GM12878 (cell line): ENCODE measurements around the gene LRRC2. TPM values are rescaled to one million over a fixed set of nuclear protein-coding genes. Genes with fewer than 3 reads are reported as not detected.

Source experiments
- ATAC-seq: fragments of 200-7000 bp; cut with Tn5 transposase; 3 replicates; pipeline ENCODE4 v1.9.1; 2020; ENCODE audit warnings: mild to moderate bottlenecking, moderate library complexity
- BruUV-seq: library from RNA; stranded (reverse); fragments of 400-500 nt; replicated peaks from 2 replicates; lab custom pipeline; 2021; lab: Mats Ljungman, UMichigan
- CTCF ChIA-PET: fragments of 300-600 bp; sonication (Branson Sonifier 250); formaldehyde crosslinking; extraction: SDS; loops from one replicate; lab custom pipeline; 2021; ENCODE audit warnings: inconsistent platforms; lab: Yijun Ruan, JAX
- POLR2A ChIA-PET: fragments of 350-600 bp; formaldehyde crosslinking; extraction: SDS; loops from one replicate; lab custom pipeline; 2021; ENCODE audit warnings: inconsistent platforms; lab: Charles Lee
- RAD21 ChIA-PET: fragments of 300-600 bp; sonication (Branson Sonifier 250); formaldehyde crosslinking; loops from one replicate; lab custom pipeline; 2023; ENCODE audit warnings: antibody characterized with exemption; ENCODE audit not compliant: unreplicated experiment; lab: Charles Lee
- SMC1A ChIA-PET: fragments of 300-600 bp; sonication (Branson Sonifier 250); formaldehyde crosslinking; loops from one replicate; lab custom pipeline; 2023; ENCODE audit not compliant: unreplicated experiment, uncharacterized antibody; lab: Charles Lee
- DNase-seq: peaks from one replicate; pipeline ENCODE4 v3.0.0-alpha.2; 2011; ENCODE audit warnings: low read depth, low spot score
- FAIRE-seq: peaks from 3 replicates; lab custom pipeline; 2011; peaks lifted over from hg19 to GRCh38; lab: Jason Lieb, UNC
- H2AFZ ChIP-seq: 2 replicates; pipeline ENCODE4 v1.6.0; 2011; ENCODE audit warnings: low read depth, low read length, control low read depth; ENCODE audit not compliant: control insufficient read depth
- H3K27ac ChIP-seq: 2 replicates; pipeline ENCODE4 v1.5.1; 2011; ENCODE audit warnings: control low read depth; ENCODE audit not compliant: control insufficient read depth, insufficient read depth
- H3K27me3 ChIP-seq, 2 experiments: replicated peaks in 1 of 2; 2 replicates each; pipeline versions ENCODE4 v1.6.0 to v1.6.1; 2011; ENCODE audit warnings: low read length in 1 of 2; ENCODE audit not compliant: control insufficient read depth in 2 of 2, insufficient read depth in 2 of 2
- H3K36me3 ChIP-seq, 2 experiments: 2 replicates each; pipeline ENCODE4 v1.5.1; 2011; ENCODE audit warnings: low read length in 1 of 2; ENCODE audit not compliant: control insufficient read depth in 2 of 2, insufficient read depth in 2 of 2
- H3K4me1 ChIP-seq: 2 replicates; pipeline ENCODE4 v1.6.1; 2011; ENCODE audit warnings: mild to moderate bottlenecking, low read length, moderate library complexity, mixed read lengths; ENCODE audit not compliant: control insufficient read depth, insufficient read depth
- H3K4me2 ChIP-seq: 2 replicates; pipeline ENCODE4 v1.6.0; 2011; ENCODE audit warnings: control low read depth; ENCODE audit not compliant: control insufficient read depth, insufficient read depth
- H3K4me3 ChIP-seq: fragments of 200-600 bp; sonication (generic); 2 replicates; pipeline ENCODE4 v1.5.1; 2016
- H3K79me2 ChIP-seq: 2 replicates; pipeline ENCODE4 v1.6.0; 2011; ENCODE audit warnings: low read length; ENCODE audit not compliant: control insufficient read depth, insufficient read depth
- H3K9ac ChIP-seq: 2 replicates; pipeline ENCODE4 v1.8.0; 2011; ENCODE audit warnings: low read length, control low read depth, mixed read lengths; ENCODE audit not compliant: control insufficient read depth, insufficient read depth
- H3K9me3 ChIP-seq: replicated peaks from 3 replicates; pipeline ENCODE4 v1.5.1; 2011; ENCODE audit warnings: mild to moderate bottlenecking, low read length; ENCODE audit not compliant: control insufficient read depth, insufficient read depth
- H4K20me1 ChIP-seq: 2 replicates; pipeline ENCODE4 v1.6.0; 2011; ENCODE audit not compliant: control insufficient read depth, insufficient read depth
- CBX3 ChIP-seq: fragments of 200-600 bp; sonication (generic); IDR thresholded peaks from 2 replicates; pipeline ENCODE4 v1.6.1; 2016; ENCODE audit warnings: low read depth, borderline replicate concordance
- NFXL1 ChIP-seq: fragments of 450-650 bp; IDR thresholded peaks from 2 replicates; pipeline ENCODE4 v1.6.1; 2017; ENCODE audit warnings: antibody characterized with exemption, mild to moderate bottlenecking, borderline replicate concordance
- NR2F1 ChIP-seq: fragments of 450-650 bp; conservative IDR thresholded peaks from 2 replicates; pipeline ENCODE4 v1.6.1; 2017; ENCODE audit warnings: mild to moderate bottlenecking
- POLR2A ChIP-seq: IDR thresholded peaks from 2 replicates; pipeline ENCODE4 v1.6.1; 2011; ENCODE audit warnings: low read depth, mild to moderate bottlenecking, low read length
- TAF1 ChIP-seq: IDR thresholded peaks from 2 replicates; pipeline ENCODE4 v1.6.1; 2011; ENCODE audit warnings: mild to moderate bottlenecking, low read depth, low read length, borderline replicate concordance
- WRNIP1 ChIP-seq: IDR thresholded peaks from 2 replicates; pipeline ENCODE4 v1.6.1; 2011; ENCODE audit warnings: low read depth, low read length, improper control_type of control experiment, borderline replicate concordance
- ZNF274 ChIP-seq: IDR thresholded peaks from one replicate; pipeline ENCODE4 v1.8.0; 2011; ENCODE audit not compliant: insufficient read length, insufficient read depth
- WGBS: methylation state at CpG from one replicate; pipeline ENCODE4 v1.1.6; 2016; ENCODE audit warnings: low lambda C conversion rate; ENCODE audit not compliant: insufficient replicate concordance, insufficient coverage; ENCODE audit errors: missing lambda C conversion rate; 5-methylcytosine and 5-hydroxymethylcytosine counted together
- in situ Hi-C: fragments of 300-500 bp; cut with MboI; formaldehyde crosslinking; loops from 9 replicates; pipeline ENCODE4 v1.14.3; 2018; ENCODE audit warnings: mixed read lengths
- intact Hi-C: fragments of 100-400 bp; cut with micrococcal nuclease; formaldehyde crosslinking; loops from one replicate; pipeline ENCODE4 v1.14.2; 2022; ENCODE audit not compliant: unreplicated experiment
- polyA plus RNA-seq, 11 experiments: library from polyadenylated mRNA; depleted of rRNA in 4 of 11; unstranded in 6 of 11; stranded (reverse) in 5 of 11; fragments of >200 nt; fragmentation: Nextera tagmentation in 4 of 11; fragmentation: Illumina TruSeq in 1 of 11; extraction: Ambion mirVana in 4 of 11; extraction: Trizol in 1 of 11; gene quantifications; 1 replicate in 1 of 11; 2 replicates in 10 of 11; pipeline versions ENCODE4 v1.2.1 to v1.2.3, GENCODE V29; 2011 to 2016; ENCODE audit warnings: inconsistent platforms in 2 of 11, missing spikeins in 2 of 11, low read depth in 1 of 11
- total RNA-seq, 4 experiments: library from RNA; depleted of rRNA in 3 of 4; stranded (reverse); fragments of >200 nt in 3 of 4; fragmentation: Illumina TruSeq in 1 of 4; extraction: Trizol in 1 of 4; gene quantifications; 2 replicates each; pipeline versions ENCODE4 v1.2.1 to v1.2.3, GENCODE V29; 2013 to 2021
- TF ChIP-seq, protein P1 (sequence below): fragments of 450-650 bp; IDR thresholded peaks from 2 replicates; pipeline ENCODE4 v1.6.1; 2018; ENCODE audit warnings: mild to moderate bottlenecking, low read depth, moderate library complexity; ENCODE audit not compliant: partially characterized antibody
- TF ChIP-seq, protein P2 (sequence below): fragments of 450-650 bp; formaldehyde crosslinking; IDR thresholded peaks from 2 replicates; pipeline ENCODE4 v1.5.0; 2022; ENCODE audit warnings: mild to moderate bottlenecking, missing genetic modification characterization
- TF ChIP-seq, protein P3 (sequence below): fragments of 450-650 bp; IDR thresholded peaks from 2 replicates; pipeline ENCODE4 v1.6.1; 2018; ENCODE audit warnings: borderline replicate concordance, mild to moderate bottlenecking; ENCODE audit not compliant: partially characterized antibody
- TF ChIP-seq, protein P4 (sequence below): IDR thresholded peaks from 2 replicates; pipeline ENCODE4 v1.6.1; 2011; ENCODE audit warnings: borderline replicate concordance, low read depth, mild to moderate bottlenecking, moderate library complexity, low read length; ENCODE audit not compliant: insufficient read depth, poor library complexity, severe bottlenecking

The LRRC2 gene
- total and polyA plus RNA-seq, 10 of the 15 experiments (the other 5 are each of a cell fraction or from before 2014, with no cell fraction given) = not detected

DNA sequence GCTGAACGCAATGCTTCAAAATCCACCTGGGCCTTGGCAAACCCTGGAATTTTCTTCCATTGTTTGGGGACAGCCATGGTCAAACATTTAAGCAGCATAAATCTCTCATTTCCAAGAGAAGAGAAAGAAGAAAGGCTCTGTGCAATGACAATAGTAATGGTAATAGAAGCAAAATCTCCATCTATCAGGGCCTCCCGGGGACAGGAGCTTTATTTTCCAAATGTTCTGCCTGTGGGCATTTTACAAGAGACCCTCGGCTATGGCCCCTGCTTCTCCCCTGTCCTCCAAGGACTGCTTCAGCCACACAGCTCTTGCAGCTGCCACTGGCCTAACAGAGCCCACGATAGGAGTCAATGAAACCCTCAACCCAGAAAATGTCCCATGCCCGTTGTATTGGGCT, 33.5 kb upstream of the LRRC2 start:
- no peak overlapping the region for H3K9ac ChIP-seq
- ChIA-PET SMC1A (no interaction called here), RAD21 (no interaction called here), POLR2A (no interaction called here), CTCF (interaction anchor here (1.4 kb wide), 1 partner anchor 12 kb away, joined by 3 read pairs; no protein-coding TSS in a partner anchor)
- no peak for FAIRE-seq
- in situ Hi-C loops (no loop called here), intact Hi-C loops (no loop called here)
- no TSS peak for BruUV-seq
- TF ChIP-seq NFXL1 = no peak
- TF ChIP-seq POLR2A = no peak
- TF ChIP-seq, protein P1, sequence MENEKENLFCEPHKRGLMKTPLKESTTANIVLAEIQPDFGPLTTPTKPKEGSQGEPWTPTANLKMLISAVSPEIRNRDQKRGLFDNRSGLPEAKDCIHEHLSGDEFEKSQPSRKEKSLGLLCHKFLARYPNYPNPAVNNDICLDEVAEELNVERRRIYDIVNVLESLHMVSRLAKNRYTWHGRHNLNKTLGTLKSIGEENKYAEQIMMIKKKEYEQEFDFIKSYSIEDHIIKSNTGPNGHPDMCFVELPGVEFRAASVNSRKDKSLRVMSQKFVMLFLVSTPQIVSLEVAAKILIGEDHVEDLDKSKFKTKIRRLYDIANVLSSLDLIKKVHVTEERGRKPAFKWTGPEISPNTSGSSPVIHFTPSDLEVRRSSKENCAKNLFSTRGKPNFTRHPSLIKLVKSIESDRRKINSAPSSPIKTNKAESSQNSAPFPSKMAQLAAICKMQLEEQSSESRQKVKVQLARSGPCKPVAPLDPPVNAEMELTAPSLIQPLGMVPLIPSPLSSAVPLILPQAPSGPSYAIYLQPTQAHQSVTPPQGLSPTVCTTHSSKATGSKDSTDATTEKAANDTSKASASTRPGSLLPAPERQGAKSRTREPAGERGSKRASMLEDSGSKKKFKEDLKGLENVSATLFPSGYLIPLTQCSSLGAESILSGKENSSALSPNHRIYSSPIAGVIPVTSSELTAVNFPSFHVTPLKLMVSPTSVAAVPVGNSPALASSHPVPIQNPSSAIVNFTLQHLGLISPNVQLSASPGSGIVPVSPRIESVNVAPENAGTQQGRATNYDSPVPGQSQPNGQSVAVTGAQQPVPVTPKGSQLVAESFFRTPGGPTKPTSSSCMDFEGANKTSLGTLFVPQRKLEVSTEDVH = no peak
- TF ChIP-seq TAF1 = no peak
- TF ChIP-seq, protein P2, sequence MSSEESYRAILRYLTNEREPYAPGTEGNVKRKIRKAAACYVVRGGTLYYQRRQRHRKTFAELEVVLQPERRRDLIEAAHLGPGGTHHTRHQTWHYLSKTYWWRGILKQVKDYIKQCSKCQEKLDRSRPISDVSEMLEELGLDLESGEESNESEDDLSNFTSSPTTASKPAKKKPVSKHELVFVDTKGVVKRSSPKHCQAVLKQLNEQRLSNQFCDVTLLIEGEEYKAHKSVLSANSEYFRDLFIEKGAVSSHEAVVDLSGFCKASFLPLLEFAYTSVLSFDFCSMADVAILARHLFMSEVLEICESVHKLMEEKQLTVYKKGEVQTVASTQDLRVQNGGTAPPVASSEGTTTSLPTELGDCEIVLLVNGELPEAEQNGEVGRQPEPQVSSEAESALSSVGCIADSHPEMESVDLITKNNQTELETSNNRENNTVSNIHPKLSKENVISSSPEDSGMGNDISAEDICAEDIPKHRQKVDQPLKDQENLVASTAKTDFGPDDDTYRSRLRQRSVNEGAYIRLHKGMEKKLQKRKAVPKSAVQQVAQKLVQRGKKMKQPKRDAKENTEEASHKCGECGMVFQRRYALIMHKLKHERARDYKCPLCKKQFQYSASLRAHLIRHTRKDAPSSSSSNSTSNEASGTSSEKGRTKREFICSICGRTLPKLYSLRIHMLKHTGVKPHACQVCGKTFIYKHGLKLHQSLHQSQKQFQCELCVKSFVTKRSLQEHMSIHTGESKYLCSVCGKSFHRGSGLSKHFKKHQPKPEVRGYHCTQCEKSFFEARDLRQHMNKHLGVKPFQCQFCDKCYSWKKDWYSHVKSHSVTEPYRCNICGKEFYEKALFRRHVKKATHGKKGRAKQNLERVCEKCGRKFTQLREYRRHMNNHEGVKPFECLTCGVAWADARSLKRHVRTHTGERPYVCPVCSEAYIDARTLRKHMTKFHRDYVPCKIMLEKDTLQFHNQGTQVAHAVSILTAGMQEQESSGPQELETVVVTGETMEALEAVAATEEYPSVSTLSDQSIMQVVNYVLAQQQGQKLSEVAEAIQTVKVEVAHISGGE (CRISPR knock-in tag) = no peak
- TF ChIP-seq WRNIP1 = no peak
- TF ChIP-seq, protein P3, sequence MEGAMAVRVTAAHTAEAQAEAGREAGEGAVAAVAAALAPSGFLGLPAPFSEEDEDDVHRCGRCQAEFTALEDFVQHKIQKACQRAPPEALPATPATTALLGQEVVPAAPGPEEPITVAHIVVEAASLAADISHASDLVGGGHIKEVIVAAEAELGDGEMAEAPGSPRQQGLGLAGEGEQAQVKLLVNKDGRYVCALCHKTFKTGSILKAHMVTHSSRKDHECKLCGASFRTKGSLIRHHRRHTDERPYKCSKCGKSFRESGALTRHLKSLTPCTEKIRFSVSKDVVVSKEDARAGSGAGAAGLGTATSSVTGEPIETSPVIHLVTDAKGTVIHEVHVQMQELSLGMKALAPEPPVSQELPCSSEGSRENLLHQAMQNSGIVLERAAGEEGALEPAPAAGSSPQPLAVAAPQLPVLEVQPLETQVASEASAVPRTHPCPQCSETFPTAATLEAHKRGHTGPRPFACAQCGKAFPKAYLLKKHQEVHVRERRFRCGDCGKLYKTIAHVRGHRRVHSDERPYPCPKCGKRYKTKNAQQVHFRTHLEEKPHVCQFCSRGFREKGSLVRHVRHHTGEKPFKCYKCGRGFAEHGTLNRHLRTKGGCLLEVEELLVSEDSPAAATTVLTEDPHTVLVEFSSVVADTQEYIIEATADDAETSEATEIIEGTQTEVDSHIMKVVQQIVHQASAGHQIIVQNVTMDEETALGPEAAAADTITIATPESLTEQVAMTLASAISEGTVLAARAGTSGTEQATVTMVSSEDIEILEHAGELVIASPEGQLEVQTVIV = no peak
- no peak for TF ChIP-seq NR2F1
- no peak for TF ChIP-seq ZNF274
- TF ChIP-seq CBX3 = no peak
- TF ChIP-seq, protein P4, sequence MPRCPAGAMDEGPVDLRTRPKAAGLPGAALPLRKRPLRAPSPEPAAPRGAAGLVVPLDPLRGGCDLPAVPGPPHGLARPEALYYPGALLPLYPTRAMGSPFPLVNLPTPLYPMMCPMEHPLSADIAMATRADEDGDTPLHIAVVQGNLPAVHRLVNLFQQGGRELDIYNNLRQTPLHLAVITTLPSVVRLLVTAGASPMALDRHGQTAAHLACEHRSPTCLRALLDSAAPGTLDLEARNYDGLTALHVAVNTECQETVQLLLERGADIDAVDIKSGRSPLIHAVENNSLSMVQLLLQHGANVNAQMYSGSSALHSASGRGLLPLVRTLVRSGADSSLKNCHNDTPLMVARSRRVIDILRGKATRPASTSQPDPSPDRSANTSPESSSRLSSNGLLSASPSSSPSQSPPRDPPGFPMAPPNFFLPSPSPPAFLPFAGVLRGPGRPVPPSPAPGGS = no peak
- H3K4me2 ChIP-seq = no peak overlapping the region
- H3K79me2 ChIP-seq = no peaks in the 10 kb centered on the region
- H3K27me3 ChIP-seq = peaks cover 2 to 7% of the 10 kb centered on the region in 2 experiments; a peak in 1 of 4 replicates
- H2AFZ ChIP-seq = no peak overlapping the region
- no peaks in the 10 kb centered on the region for H4K20me1 ChIP-seq
- ATAC-seq = no peak
- H3K4me1 ChIP-seq = no peaks in the 10 kb centered on the region
- H3K4me3 ChIP-seq = no peak overlapping the region
- no peak for DNase-seq
- no peaks in the 10 kb centered on the region for H3K9me3 ChIP-seq
- no peak overlapping the region for H3K27ac ChIP-seq
- no peaks in the 10 kb centered on the region for H3K36me3 ChIP-seq
- WGBS = 25% methylated on average over 5 of the region's 5 CpGs
